ENCODE results near the gene CLEC19A.

The CLEC19A gene

DNA sequence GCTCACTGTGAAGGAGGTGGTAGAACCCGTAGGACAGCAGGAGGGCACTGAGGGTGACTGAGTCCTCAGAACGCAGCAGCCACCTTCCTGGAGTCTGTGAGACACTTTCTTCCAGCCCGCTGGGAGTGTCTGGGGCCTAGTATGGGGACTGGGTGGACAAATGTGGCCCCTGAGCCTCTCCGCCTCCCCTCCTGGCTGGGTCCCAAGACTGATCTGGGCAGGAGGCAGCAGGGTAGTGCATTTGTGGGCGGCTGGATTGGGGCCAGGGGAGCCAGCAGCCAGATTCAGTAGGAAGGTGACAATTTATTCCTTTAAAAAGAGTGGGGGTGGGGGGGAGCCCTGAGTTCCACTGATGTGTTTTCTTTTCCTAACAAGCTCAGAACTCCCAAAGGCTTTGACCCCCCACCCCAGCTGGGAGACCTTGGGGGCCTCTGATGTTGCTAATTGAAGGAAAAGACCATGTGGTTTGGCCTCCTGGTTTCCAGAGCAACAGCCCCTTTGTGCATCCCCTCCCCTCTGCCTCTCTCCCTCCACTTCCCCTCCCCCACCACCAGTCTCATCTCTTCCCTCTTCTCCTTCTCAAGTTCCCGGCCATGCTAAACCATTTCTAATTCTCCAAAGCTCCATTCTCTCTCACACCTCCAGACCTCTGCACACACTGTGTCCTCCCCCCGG, 4.4 kb downstream of the CLEC19A start:
- TF ChIP-seq FOXP2 (optimal IDR thresholded peaks at IDR 0.05; ENCODE audit: borderline replicate concordance, extremely low read depth, extremely low read length, insufficient read depth) = no peak
- no peak for TF ChIP-seq POLR2AphosphoS5 (IDR thresholded peaks at IDR 0.05; ENCODE audit: low read depth, low read length)
- TF ChIP-seq, protein P1, sequence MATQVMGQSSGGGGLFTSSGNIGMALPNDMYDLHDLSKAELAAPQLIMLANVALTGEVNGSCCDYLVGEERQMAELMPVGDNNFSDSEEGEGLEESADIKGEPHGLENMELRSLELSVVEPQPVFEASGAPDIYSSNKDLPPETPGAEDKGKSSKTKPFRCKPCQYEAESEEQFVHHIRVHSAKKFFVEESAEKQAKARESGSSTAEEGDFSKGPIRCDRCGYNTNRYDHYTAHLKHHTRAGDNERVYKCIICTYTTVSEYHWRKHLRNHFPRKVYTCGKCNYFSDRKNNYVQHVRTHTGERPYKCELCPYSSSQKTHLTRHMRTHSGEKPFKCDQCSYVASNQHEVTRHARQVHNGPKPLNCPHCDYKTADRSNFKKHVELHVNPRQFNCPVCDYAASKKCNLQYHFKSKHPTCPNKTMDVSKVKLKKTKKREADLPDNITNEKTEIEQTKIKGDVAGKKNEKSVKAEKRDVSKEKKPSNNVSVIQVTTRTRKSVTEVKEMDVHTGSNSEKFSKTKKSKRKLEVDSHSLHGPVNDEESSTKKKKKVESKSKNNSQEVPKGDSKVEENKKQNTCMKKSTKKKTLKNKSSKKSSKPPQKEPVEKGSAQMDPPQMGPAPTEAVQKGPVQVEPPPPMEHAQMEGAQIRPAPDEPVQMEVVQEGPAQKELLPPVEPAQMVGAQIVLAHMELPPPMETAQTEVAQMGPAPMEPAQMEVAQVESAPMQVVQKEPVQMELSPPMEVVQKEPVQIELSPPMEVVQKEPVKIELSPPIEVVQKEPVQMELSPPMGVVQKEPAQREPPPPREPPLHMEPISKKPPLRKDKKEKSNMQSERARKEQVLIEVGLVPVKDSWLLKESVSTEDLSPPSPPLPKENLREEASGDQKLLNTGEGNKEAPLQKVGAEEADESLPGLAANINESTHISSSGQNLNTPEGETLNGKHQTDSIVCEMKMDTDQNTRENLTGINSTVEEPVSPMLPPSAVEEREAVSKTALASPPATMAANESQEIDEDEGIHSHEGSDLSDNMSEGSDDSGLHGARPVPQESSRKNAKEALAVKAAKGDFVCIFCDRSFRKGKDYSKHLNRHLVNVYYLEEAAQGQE (IDR thresholded peaks at IDR 0.05; ENCODE audit: insufficient read depth in 1 of 2, low read depth in 2 of 2, low read length in 2 of 2) = no peak
- no peak for TF ChIP-seq TAF1 (IDR thresholded peaks at IDR 0.05; ENCODE audit: borderline replicate concordance, insufficient read depth, low read length)
- no peak for TF ChIP-seq SIN3A (IDR thresholded peaks at IDR 0.05; ENCODE audit: borderline replicate concordance, insufficient read depth, low read length)

DNA sequence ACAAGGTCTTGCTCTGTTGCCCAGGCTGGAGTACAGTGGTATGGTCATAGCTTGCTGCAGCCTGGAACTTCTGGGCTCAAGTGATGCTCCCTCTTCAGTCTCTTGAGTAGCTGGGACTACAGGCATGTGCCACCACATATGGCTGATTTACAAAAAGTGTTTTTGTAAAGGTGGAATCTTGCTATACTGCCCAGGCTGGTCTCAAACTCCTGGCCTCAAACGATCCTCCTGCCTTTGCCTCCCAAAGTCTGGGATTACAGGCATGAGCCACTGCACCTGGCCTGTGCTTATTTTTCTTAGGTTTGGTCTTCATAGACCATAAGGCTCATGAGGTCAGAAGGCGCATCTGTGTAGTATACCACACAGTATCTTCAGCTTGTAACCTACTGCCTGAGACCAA, 5.3 kb downstream of the CLEC19A start:
- no peak for TF ChIP-seq SIN3A (IDR thresholded peaks at IDR 0.05; ENCODE audit: borderline replicate concordance, insufficient read depth, low read length)

DNA sequence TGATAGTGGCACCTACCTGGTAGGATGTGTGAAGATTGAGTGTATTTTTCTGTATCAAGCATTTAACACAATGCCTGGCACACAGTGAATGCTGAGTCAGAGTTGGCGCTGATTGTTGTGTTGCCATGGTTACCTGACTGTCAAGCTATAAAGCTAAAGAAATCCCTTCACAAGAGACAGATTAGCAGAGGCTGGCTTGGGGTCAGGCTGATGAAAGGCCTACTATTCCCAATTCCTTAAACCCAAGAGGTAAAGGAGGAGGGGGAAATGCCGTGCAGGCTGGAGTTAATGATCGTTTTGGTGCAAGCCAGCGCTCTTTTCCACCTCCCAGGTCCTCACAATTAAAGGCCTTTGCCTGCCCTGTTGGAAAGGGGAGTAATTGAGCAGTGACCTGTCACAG, 5.9 kb downstream of the CLEC19A start:
- TF ChIP-seq SIN3A (IDR thresholded peaks at IDR 0.05; ENCODE audit: borderline replicate concordance, insufficient read depth, low read length) (no peak), FOXP2 (optimal IDR thresholded peaks at IDR 0.05; ENCODE audit: borderline replicate concordance, extremely low read depth, extremely low read length, insufficient read depth) (no peak), POLR2AphosphoS5 (IDR thresholded peaks at IDR 0.05; ENCODE audit: low read depth, low read length) (no peak), TAF1 (IDR thresholded peaks at IDR 0.05; ENCODE audit: borderline replicate concordance, insufficient read depth, low read length) (no peak)
- TF ChIP-seq, protein P1 (IDR thresholded peaks at IDR 0.05; ENCODE audit: insufficient read depth in 1 of 2, low read depth in 2 of 2, low read length in 2 of 2) = no peak

DNA sequence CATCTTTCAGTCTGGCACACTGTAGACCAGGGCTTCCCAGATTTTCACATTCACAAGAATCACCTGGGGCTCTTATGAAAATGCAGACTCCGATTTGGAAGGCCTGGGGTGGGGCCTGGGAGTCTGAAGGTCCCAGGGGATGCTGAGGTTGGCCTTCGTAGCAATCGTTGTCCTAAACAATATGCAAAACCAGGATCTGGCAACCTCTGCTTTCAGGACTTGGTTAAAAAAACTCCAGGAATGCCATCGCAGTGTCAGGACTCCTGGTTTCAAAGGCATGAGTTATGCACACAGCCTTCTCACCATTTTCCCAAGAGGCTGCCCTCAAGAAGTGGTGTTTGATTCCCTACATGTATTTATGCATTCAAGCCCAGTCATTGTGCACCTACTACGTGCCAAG, 6.7 kb downstream of the CLEC19A start:
- TF ChIP-seq, protein P1 (IDR thresholded peaks at IDR 0.05; ENCODE audit: insufficient read depth in 1 of 2, low read depth in 2 of 2, low read length in 2 of 2) = no peak
- TF ChIP-seq POLR2AphosphoS5 (IDR thresholded peaks at IDR 0.05; ENCODE audit: low read depth, low read length) = no peak
- TF ChIP-seq TAF1 (IDR thresholded peaks at IDR 0.05; ENCODE audit: borderline replicate concordance, insufficient read depth, low read length) = no peak
- TF ChIP-seq SIN3A (IDR thresholded peaks at IDR 0.05; ENCODE audit: borderline replicate concordance, insufficient read depth, low read length) = no peak

DNA sequence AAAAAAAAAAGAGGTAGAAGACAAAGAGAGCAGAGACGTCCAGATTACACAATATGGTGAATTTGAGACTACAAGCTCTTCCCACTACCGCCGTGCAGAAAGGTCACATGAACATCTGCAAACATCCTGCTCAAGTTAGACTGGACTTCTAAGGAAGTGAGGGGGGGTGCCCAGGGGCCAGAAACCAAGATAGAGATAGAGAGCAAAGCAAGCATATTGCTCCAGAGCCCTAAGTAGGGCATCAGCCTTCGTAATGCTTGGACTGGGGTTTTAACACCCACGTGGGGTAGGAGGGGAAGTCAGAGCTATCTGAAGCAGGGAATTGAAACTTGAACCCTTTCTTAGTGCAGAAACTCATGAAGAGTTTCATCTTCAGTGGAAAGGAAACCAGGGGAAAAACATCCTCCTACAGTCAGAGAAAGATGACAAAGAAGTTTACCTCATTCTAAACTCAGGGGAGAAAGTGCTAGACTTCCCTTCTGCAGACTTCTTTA, 8.7 kb downstream of the CLEC19A start:
- TF ChIP-seq SIN3A (IDR thresholded peaks at IDR 0.05; ENCODE audit: borderline replicate concordance, insufficient read depth, low read length) (0 out of 2 replicates have a peak, but pooled peaks have one; percentile 18), FOXP2 (optimal IDR thresholded peaks at IDR 0.05; ENCODE audit: borderline replicate concordance, extremely low read depth, extremely low read length, insufficient read depth) (no peak)

DNA sequence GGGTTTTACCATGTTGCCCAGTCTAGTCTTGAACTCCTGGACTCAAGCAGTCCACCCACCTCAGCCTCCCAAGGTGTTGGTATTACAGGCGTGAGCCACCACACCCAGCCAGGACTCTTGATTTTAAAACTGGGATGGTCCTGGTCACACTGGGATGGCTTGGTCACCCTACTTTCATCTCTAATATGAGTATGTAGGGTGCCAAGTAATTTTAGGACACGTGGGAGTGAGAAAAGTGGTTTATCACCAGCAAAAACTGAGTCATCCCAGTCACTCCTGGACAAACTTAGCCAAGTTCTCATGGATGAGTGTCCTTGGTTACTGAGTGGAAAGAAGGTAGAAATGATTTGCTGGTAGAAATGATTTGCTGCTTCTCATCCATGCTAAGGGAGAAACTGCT, 9.9 kb downstream of the CLEC19A start:
- no peak for TF ChIP-seq FOXP2 (optimal IDR thresholded peaks at IDR 0.05; ENCODE audit: borderline replicate concordance, extremely low read depth, extremely low read length, insufficient read depth)
- TF ChIP-seq SIN3A (IDR thresholded peaks at IDR 0.05; ENCODE audit: borderline replicate concordance, insufficient read depth, low read length) = no peak
- TF ChIP-seq TAF1 (IDR thresholded peaks at IDR 0.05; ENCODE audit: borderline replicate concordance, insufficient read depth, low read length) = no peak
- TF ChIP-seq, protein P1 (IDR thresholded peaks at IDR 0.05; ENCODE audit: insufficient read depth in 1 of 2, low read depth in 2 of 2, low read length in 2 of 2) = no peak
- TF ChIP-seq POLR2AphosphoS5 (IDR thresholded peaks at IDR 0.05; ENCODE audit: low read depth, low read length) = no peak
